Calu3 (cell line): ENCODE results near the gene IL10RA. TPM values are rescaled to one million over a fixed set of nuclear protein-coding genes. Genes with fewer than 3 reads are reported as not detected.

Experiments
- BruUV-seq: library from RNA; stranded (reverse); fragments of 400-500 nt; replicated peaks from 2 replicates; lab custom pipeline; 2021; lab: Mats Ljungman, UMichigan
- CTCF ChIA-PET: fragments of 300-600 bp; sonication (Branson Sonifier 250); formaldehyde crosslinking; loops from one replicate; lab custom pipeline; 2022; ENCODE audit warnings: antibody characterized with exemption; lab: Charles Lee
- DNase-seq: peaks from one replicate; pipeline ENCODE4 v3.0.0; 2022
- H3K27ac Mint-ChIP-seq: one replicate; pipeline ENCODE4 v1.8.0; 2022; ENCODE audit warnings: mixed read lengths; ENCODE audit not compliant: unreplicated experiment
- H3K27me3 Mint-ChIP-seq: one replicate; pipeline ENCODE4 v1.8.0; 2022; ENCODE audit warnings: mixed read lengths; ENCODE audit not compliant: unreplicated experiment
- H3K36me3 Mint-ChIP-seq: one replicate; pipeline ENCODE4 v1.8.0; 2022; ENCODE audit warnings: mild to moderate bottlenecking, moderate library complexity, mixed read lengths; ENCODE audit not compliant: insufficient read depth, unreplicated experiment
- H3K4me1 Mint-ChIP-seq: one replicate; pipeline ENCODE4 v1.8.0; 2022; ENCODE audit warnings: mild to moderate bottlenecking, low read depth, mixed read lengths; ENCODE audit not compliant: unreplicated experiment
- H3K4me3 Mint-ChIP-seq: one replicate; pipeline ENCODE4 v1.8.0; 2022; ENCODE audit warnings: mild to moderate bottlenecking, low read depth, moderate library complexity, mixed read lengths; ENCODE audit not compliant: unreplicated experiment
- H3K9me3 Mint-ChIP-seq: one replicate; pipeline ENCODE4 v1.8.0; 2022; ENCODE audit warnings: low read depth, mixed read lengths; ENCODE audit not compliant: unreplicated experiment
- intact Hi-C: fragments of 100-400 bp; cut with micrococcal nuclease; formaldehyde crosslinking; loops from one replicate; pipeline ENCODE4 v1.10.0; 2022; ENCODE audit not compliant: unreplicated experiment
- total RNA-seq: library from RNA; stranded (reverse); gene quantifications from 2 replicates; pipeline ENCODE4 v1.2.3, GENCODE V29; 2022
- TF ChIP-seq, protein P1 (sequence below): fragments of 200-600 bp; IDR thresholded peaks from one replicate; pipeline ENCODE4 v1.8.0; 2022; ENCODE audit warnings: antibody characterized with exemption; ENCODE audit not compliant: unreplicated experiment

Gene IL10RA
- total RNA-seq, 1 experiment from 2014 or later = 0.05 TPM

DNA sequence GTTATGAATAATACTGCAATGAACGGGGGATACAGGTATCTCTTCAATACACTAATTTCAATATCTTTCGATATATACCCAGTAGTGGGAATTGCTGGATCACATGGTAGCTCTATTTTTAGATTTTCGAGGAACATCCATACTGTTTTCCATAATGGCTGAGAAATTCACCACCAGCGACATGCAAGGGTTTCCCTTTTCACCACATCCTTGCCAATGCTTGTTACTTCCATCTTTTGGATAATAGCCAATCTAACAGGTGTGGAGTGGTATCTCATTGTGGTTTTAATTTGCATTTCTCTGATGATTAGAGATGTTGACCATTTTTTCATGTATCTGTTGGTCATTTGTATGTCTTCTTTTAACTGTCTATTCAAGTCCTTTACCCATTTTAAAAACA lies 5.9 kb downstream of the IL10RA start:
- H3K27me3 Mint-ChIP-seq = peaks cover 18% of the 10 kb centered on the region
- H3K9me3 Mint-ChIP-seq = no peaks in the 10 kb centered on the region
- BruUV-seq = no TSS peak
- intact Hi-C loops = no loop called here
- TF ChIP-seq, protein P1, sequence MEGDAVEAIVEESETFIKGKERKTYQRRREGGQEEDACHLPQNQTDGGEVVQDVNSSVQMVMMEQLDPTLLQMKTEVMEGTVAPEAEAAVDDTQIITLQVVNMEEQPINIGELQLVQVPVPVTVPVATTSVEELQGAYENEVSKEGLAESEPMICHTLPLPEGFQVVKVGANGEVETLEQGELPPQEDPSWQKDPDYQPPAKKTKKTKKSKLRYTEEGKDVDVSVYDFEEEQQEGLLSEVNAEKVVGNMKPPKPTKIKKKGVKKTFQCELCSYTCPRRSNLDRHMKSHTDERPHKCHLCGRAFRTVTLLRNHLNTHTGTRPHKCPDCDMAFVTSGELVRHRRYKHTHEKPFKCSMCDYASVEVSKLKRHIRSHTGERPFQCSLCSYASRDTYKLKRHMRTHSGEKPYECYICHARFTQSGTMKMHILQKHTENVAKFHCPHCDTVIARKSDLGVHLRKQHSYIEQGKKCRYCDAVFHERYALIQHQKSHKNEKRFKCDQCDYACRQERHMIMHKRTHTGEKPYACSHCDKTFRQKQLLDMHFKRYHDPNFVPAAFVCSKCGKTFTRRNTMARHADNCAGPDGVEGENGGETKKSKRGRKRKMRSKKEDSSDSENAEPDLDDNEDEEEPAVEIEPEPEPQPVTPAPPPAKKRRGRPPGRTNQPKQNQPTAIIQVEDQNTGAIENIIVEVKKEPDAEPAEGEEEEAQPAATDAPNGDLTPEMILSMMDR = no peak
- no peaks in the 10 kb centered on the region for H3K4me1 Mint-ChIP-seq
- H3K36me3 Mint-ChIP-seq = no peaks in the 10 kb centered on the region
- CTCF ChIA-PET = no interaction called here
- no peak overlapping the region for H3K4me3 Mint-ChIP-seq
- DNase-seq = no peak
- no peak overlapping the region for H3K27ac Mint-ChIP-seq

DNA sequence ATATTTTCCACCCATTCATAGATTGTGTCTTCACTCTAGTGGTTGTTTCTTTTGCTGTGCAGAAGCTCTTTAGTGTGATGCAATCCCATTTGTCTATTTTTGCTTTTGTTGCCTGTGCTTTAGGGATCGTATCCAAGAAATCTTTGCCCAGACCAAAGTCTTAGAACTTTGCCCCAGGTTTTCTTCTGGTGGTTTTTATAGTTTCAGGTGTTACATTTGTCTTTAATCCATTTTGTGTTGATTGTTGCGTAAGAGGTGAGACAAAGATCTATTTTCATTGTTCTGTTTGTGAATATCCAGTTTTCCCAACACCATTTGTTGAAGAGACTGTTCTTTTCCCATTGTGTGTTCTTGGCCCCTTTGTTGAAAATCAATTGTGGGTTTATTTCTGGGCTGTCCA lies 6.4 kb downstream of the IL10RA start:
- Mint-ChIP-seq H3K4me1 (no peaks in the 10 kb centered on the region), H3K9me3 (no peaks in the 10 kb centered on the region), H3K27ac (no peak overlapping the region), H3K4me3 (no peak overlapping the region), H3K36me3 (no peaks in the 10 kb centered on the region), H3K27me3 (peaks cover 13% of the 10 kb centered on the region)
- TF ChIP-seq, protein P1 = no peak
- intact Hi-C loops = no loop called here
- no peak for DNase-seq
- no TSS peak for BruUV-seq
- CTCF ChIA-PET = no interaction called here

DNA sequence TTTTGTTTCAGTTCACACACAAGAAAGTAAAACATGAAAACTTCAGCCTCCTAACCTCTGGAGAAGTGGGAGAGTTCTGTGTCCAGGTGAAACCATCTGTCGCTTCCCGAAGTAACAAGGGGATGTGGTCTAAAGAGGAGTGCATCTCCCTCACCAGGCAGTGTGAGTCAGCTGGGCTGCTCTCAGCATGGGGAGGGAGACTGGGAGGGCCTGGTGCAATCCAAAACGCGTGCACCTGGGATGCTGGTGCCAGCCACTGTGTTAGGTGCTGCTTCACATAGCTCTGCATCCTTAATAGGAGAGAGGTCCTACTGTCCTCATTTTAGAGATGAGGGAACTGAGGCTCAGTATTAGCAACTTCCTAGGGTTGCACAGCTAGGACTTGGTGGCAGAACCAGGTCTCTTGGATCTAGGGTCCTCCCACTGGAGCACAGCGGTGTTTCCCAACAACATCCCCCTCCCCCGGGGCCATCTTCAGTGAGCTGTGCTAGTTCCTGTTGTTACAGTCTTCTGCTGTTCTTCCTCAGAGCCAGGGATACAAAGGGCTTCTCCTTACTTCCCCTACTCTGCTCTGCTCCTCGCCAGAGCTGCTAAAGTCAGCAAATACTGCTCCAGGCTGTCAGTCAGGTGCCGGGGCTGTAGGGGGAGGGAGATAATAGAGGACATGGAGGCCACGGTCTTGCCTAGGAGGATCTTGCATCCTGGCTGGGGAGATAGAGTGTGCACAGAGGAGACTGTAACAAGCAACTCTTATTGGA lies 8.0 kb downstream of the IL10RA start:
- no peak overlapping the region for H3K27ac Mint-ChIP-seq
- intact Hi-C loops = no loop called here
- H3K4me1 Mint-ChIP-seq = no peaks in the 10 kb centered on the region
- H3K4me3 Mint-ChIP-seq = no peak overlapping the region
- no peaks in the 10 kb centered on the region for H3K9me3 Mint-ChIP-seq
- H3K36me3 Mint-ChIP-seq = no peaks in the 10 kb centered on the region
- TF ChIP-seq, protein P1 = no peak
- DNase-seq = no peak
- no peaks in the 10 kb centered on the region for H3K27me3 Mint-ChIP-seq
- CTCF ChIA-PET = no interaction called here
- BruUV-seq = no TSS peak

DNA sequence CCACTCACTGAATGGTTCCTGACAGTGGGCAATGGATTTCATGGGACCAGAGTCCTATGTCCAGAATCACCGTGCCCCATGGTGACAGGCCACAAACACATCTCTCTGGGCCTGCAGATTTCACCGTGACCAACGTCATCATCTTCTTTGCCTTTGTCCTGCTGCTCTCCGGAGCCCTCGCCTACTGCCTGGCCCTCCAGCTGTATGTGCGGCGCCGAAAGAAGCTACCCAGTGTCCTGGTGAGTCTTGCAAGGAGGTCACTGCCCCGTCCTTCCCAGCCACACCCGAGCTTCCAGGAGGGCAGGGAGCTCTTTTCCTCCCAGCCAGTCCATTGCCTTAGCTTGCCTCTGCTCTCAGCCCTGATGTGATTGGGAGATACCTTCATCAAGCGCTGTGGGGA lies 9.3 kb downstream of the IL10RA start:
- H3K4me1 Mint-ChIP-seq = no peaks in the 10 kb centered on the region
- no TSS peak for BruUV-seq
- intact Hi-C loops = no loop called here
- H3K9me3 Mint-ChIP-seq = no peaks in the 10 kb centered on the region
- H3K27me3 Mint-ChIP-seq = no peaks in the 10 kb centered on the region
- H3K27ac Mint-ChIP-seq = no peak overlapping the region
- no peak overlapping the region for H3K4me3 Mint-ChIP-seq
- CTCF ChIA-PET = interaction anchor here (0.6 kb wide), 2 partner anchors 542 to 1038 kb away, joined by 6 read pairs; no protein-coding TSS in a partner anchor
- DNase-seq = no peak
- H3K36me3 Mint-ChIP-seq = no peaks in the 10 kb centered on the region
- TF ChIP-seq, protein P1 = no peak
